ENCODE data around the gene DTNB.

DTNB gene

GRCh38 chr2:25664183-25664964 lies 9.0 kb downstream of the DTNB start (continued):
- TF ChIP-seq ZNF280D (tag by site-specific recombination; IDR thresholded peaks at IDR 0.05) (no peak), ZNF26 (tag by site-specific recombination; IDR thresholded peaks at IDR 0.05) (no peak), ZNF791 (tag by site-specific recombination; IDR thresholded peaks at IDR 0.05) (no peak), HOXD13 (CRISPR knock-in tag; IDR thresholded peaks at IDR 0.05; ENCODE audit: borderline replicate concordance) (no peak), OSR2 (tag by site-specific recombination; IDR thresholded peaks at IDR 0.05) (peak; percentile 8; the same call in 1 of the 2 replicates), ZNF366 (tag by site-specific recombination; conservative IDR thresholded peaks at IDR 0.05) (no peak), CTCF (tag by site-specific recombination; IDR thresholded peaks at IDR 0.05) (peak; percentile 67; the same call in 1 of the 2 replicates), ZNF785 (tag by site-specific recombination; IDR thresholded peaks at IDR 0.05) (no peak), AEBP2 (tag by site-specific recombination; IDR thresholded peaks at IDR 0.05; ENCODE audit: borderline replicate concordance) (no peak), ZNF600 (tag by site-specific recombination; IDR thresholded peaks at IDR 0.05) (0 out of 2 replicates have a peak, but pooled peaks have one; percentile 17), TCF7L2 (IDR thresholded peaks at IDR 0.05; ENCODE audit: borderline replicate concordance, low read depth, low read length) (no peak), ELK4 (IDR thresholded peaks at IDR 0.05; ENCODE audit: borderline replicate concordance, low read depth, low read length) (no peak), ZNF214 (tag by site-specific recombination; IDR thresholded peaks at IDR 0.05; ENCODE audit: borderline replicate concordance) (no peak), OVOL3 (tag by site-specific recombination; IDR thresholded peaks at IDR 0.05) (no peak), ZNF521 (tag by site-specific recombination; IDR thresholded peaks at IDR 0.05) (no peak), PRDM2 (tag by site-specific recombination; IDR thresholded peaks at IDR 0.05; ENCODE audit: borderline replicate concordance) (no peak), ZNF624 (tag by site-specific recombination; IDR thresholded peaks at IDR 0.05) (no peak), ZNF843 (tag by site-specific recombination; IDR thresholded peaks at IDR 0.05) (peak; percentile 23; the same call in 1 of the 2 replicates), GLIS1 (tag by site-specific recombination; IDR thresholded peaks at IDR 0.05) (peak; percentile 42; the same call in 1 of the 2 replicates)
